Measurements from ENCODE around the gene GARNL3. TPM values are rescaled to one million over a fixed set of nuclear protein-coding genes. Genes with fewer than 3 reads are reported as not detected.

Gene GARNL3
- total RNA-seq, 1 donor from 2014 or later = 21.4 TPM

- TF ChIP-seq, protein P1, sequence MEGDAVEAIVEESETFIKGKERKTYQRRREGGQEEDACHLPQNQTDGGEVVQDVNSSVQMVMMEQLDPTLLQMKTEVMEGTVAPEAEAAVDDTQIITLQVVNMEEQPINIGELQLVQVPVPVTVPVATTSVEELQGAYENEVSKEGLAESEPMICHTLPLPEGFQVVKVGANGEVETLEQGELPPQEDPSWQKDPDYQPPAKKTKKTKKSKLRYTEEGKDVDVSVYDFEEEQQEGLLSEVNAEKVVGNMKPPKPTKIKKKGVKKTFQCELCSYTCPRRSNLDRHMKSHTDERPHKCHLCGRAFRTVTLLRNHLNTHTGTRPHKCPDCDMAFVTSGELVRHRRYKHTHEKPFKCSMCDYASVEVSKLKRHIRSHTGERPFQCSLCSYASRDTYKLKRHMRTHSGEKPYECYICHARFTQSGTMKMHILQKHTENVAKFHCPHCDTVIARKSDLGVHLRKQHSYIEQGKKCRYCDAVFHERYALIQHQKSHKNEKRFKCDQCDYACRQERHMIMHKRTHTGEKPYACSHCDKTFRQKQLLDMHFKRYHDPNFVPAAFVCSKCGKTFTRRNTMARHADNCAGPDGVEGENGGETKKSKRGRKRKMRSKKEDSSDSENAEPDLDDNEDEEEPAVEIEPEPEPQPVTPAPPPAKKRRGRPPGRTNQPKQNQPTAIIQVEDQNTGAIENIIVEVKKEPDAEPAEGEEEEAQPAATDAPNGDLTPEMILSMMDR (IDR thresholded peaks at IDR 0.05; ENCODE audit: unreplicated experiment) = no peak
- H3K9me3 Mint-ChIP-seq (ENCODE audit: low read depth) = peaks cover 6% of the 10 kb centered on the region
- H3K36me3 Mint-ChIP-seq (ENCODE audit: insufficient read depth) = peaks cover 12% of the 10 kb centered on the region
- no peak for DNase-seq (ENCODE audit: low spot score, unreplicated experiment)
- H3K27ac Mint-ChIP-seq = no peak overlapping the region
- H3K4me1 Mint-ChIP-seq (ENCODE audit: low read depth) = peaks cover 33% of the 10 kb centered on the region
- H3K4me3 Mint-ChIP-seq (ENCODE audit: low read depth) = no peak overlapping the region
- no peaks in the 10 kb centered on the region for H3K27me3 Mint-ChIP-seq
These were observed 4.9 kb downstream of the GARNL3 start for GRCh38 chr9:127269449-127269848.

DNA sequence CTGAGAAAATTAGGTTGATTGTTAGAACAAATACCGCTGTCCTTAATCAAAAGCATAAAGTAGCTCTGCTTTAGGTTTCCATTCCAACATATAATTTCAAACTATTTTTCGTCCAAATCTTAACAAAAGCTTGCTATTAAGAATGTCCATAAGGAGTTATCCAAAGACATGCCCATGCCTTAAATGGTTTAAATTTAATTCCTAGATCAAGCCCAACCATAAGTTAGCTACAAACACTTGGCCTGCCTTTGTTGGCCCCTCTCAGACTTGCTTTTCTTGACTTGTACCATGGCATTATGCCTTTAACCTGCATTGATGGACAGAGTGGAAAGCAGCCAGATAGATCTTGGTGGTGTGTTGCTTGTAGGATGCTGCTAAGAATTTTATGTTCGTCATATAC is 8.8 kb downstream of the GARNL3 start:
- Mint-ChIP-seq H3K4me1 (ENCODE audit: low read depth) (peaks cover 23% of the 10 kb centered on the region), H3K4me3 (ENCODE audit: low read depth) (no peak overlapping the region), H3K36me3 (ENCODE audit: insufficient read depth) (peaks cover 16% of the 10 kb centered on the region), H3K27me3 (peaks cover 5% of the 10 kb centered on the region), H3K27ac (no peak overlapping the region), H3K9me3 (ENCODE audit: low read depth) (peaks cover 11% of the 10 kb centered on the region)
- DNase-seq (ENCODE audit: low spot score, unreplicated experiment) = no peak
- TF ChIP-seq, protein P1 (IDR thresholded peaks at IDR 0.05; ENCODE audit: unreplicated experiment) = no peak

DNA sequence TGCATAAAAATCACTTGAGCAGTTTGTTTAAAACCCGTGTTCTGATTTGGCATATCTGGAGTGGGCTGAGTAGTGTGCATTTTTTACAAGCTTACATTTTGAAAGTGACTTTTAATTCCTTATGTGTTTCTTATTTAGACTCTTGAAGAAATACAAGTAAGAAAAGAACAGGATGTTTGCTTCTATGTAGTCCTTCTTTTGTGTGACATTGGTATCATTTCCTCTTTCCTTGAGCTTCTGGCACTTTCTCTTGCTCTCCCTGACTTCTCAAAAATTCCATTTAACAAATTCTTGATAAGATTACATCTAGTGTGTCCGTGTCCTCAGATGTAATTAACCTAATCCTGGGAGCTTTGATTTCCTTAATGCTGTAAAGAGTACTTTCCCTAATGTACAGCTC is 12.5 kb downstream of the GARNL3 start:
- Mint-ChIP-seq H3K4me3 (ENCODE audit: low read depth) (no peak overlapping the region), H3K9me3 (ENCODE audit: low read depth) (peaks cover 11% of the 10 kb centered on the region)
- TF ChIP-seq, protein P1 (IDR thresholded peaks at IDR 0.05; ENCODE audit: unreplicated experiment) = no peak

GRCh38 chr9:127277770-127278169 is 13.2 kb downstream of the GARNL3 start:
- H3K4me1 Mint-ChIP-seq (ENCODE audit: low read depth) = peaks cover 23% of the 10 kb centered on the region
- H3K9me3 Mint-ChIP-seq (ENCODE audit: low read depth) = peaks cover 11% of the 10 kb centered on the region
- DNase-seq (ENCODE audit: low spot score, unreplicated experiment) = no peak
- no peak overlapping the region for H3K27ac Mint-ChIP-seq
- peaks cover 8% of the 10 kb centered on the region for H3K27me3 Mint-ChIP-seq
- no peak overlapping the region for H3K4me3 Mint-ChIP-seq (ENCODE audit: low read depth)
- TF ChIP-seq, protein P1 (IDR thresholded peaks at IDR 0.05; ENCODE audit: unreplicated experiment) = no peak
- peaks cover 12% of the 10 kb centered on the region for H3K36me3 Mint-ChIP-seq (ENCODE audit: insufficient read depth)

More for the DNA sequence above, 12.5 kb downstream of the GARNL3 start:
- peaks cover 12% of the 10 kb centered on the region for H3K36me3 Mint-ChIP-seq (ENCODE audit: insufficient read depth)
- H3K27me3 Mint-ChIP-seq = peaks cover 8% of the 10 kb centered on the region
- no peak overlapping the region for H3K27ac Mint-ChIP-seq
- H3K4me1 Mint-ChIP-seq (ENCODE audit: low read depth) = peaks cover 23% of the 10 kb centered on the region
- DNase-seq (ENCODE audit: low spot score, unreplicated experiment) = no peak

DNA sequence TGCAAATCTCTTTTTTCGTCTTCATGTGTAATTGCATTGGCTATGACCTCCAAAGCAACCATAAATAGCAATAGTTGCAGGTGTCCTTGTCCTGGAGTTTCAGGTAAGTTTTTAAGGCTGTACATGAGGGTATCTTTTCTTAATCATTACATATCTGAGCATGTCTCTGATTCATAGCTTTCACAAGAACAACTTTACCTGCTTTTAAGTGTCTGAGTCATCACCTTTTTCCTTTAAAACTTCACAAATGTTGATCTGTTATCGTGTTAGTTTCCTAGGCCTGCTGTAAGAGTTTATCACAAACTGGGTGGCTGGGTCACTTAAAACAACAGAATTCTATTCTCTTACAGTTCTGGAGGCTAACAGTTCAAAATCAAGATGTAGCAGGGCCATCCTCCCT is 13.8 kb downstream of the GARNL3 start:
- Mint-ChIP-seq H3K4me1 (ENCODE audit: low read depth) (peaks cover 21% of the 10 kb centered on the region), H3K27ac (no peak overlapping the region), H3K36me3 (ENCODE audit: insufficient read depth) (peaks cover 12% of the 10 kb centered on the region), H3K9me3 (ENCODE audit: low read depth) (peaks cover 11% of the 10 kb centered on the region), H3K27me3 (peaks cover 8% of the 10 kb centered on the region), H3K4me3 (ENCODE audit: low read depth) (no peak overlapping the region)
- TF ChIP-seq, protein P1 (IDR thresholded peaks at IDR 0.05; ENCODE audit: unreplicated experiment) = no peak
- DNase-seq (ENCODE audit: low spot score, unreplicated experiment) = no peak

All from progenitor cell of endocrine pancreas (in vitro differentiated cells).